HCT116 (cell line): Measurements from ENCODE around the gene ZC3H8.

ENCODE experiments used
- CEBPB ChIP-seq: IDR thresholded peaks from 2 replicates; pipeline ENCODE4 v1.6.1; 2012; ENCODE audit warnings: low read depth
- CTCF ChIP-seq, 3 experiments: fragments of 200-600 bp in 1 of 3; sonication (generic) in 1 of 3; IDR thresholded peaks in 2 of 3; conservative IDR thresholded peaks in 1 of 3; 2 replicates each; pipeline ENCODE4 v1.5.1; 2012 to 2017; ENCODE audit warnings: low read depth in 2 of 3, low read length in 2 of 3, antibody characterized with exemption in 1 of 3, borderline replicate concordance in 1 of 3, control low read depth in 1 of 3, mild to moderate bottlenecking in 1 of 3, mixed read lengths in 1 of 3, mixed run types in 1 of 3, moderate library complexity in 1 of 3; ENCODE audit not compliant: insufficient read depth in 1 of 3
- ELF1 ChIP-seq: IDR thresholded peaks from 2 replicates; pipeline ENCODE4 v1.6.1; 2012; ENCODE audit warnings: low read depth, borderline replicate concordance
- EZH2 ChIP-seq: fragments of 200-600 bp; sonication (generic); IDR thresholded peaks from 2 replicates; pipeline ENCODE4 v1.6.1; 2017; ENCODE audit warnings: antibody characterized with exemption, mixed run types
- JUND ChIP-seq: IDR thresholded peaks from 2 replicates; pipeline ENCODE4 v1.6.1; 2012
- POLR2A ChIP-seq: IDR thresholded peaks from 2 replicates; pipeline ENCODE4 v1.7.0; 2011; ENCODE audit warnings: borderline replicate concordance; ENCODE audit not compliant: insufficient read depth, insufficient read length; ENCODE audit errors: extremely low read depth
- POLR2AphosphoS5 ChIP-seq: IDR thresholded peaks from 2 replicates; pipeline ENCODE4 v1.6.1; 2011; ENCODE audit warnings: mild to moderate bottlenecking, low read depth, low read length, moderate library complexity
- SP1 ChIP-seq: IDR thresholded peaks from 2 replicates; pipeline ENCODE4 v1.6.1; 2012; ENCODE audit warnings: low read depth
- YY1 ChIP-seq: IDR thresholded peaks from 2 replicates; pipeline ENCODE4 v1.6.1; 2011; ENCODE audit warnings: low read length, low read depth, moderate library complexity, mild to moderate bottlenecking; ENCODE audit not compliant: insufficient replicate concordance; ENCODE audit errors: extremely low read depth
- TF ChIP-seq, protein P1 (sequence below): IDR thresholded peaks from 2 replicates; pipeline ENCODE4 v1.6.1; 2012; ENCODE audit warnings: low read depth
- TF ChIP-seq, protein P2 (sequence below): IDR thresholded peaks from 2 replicates; pipeline ENCODE4 v1.6.1; 2011; ENCODE audit warnings: mild to moderate bottlenecking, low read length, moderate library complexity; ENCODE audit not compliant: insufficient replicate concordance; ENCODE audit errors: extremely low read depth
- TF ChIP-seq, protein P3 (sequence below): IDR thresholded peaks from 2 replicates; pipeline ENCODE4 v1.6.1; 2012

DNA sequence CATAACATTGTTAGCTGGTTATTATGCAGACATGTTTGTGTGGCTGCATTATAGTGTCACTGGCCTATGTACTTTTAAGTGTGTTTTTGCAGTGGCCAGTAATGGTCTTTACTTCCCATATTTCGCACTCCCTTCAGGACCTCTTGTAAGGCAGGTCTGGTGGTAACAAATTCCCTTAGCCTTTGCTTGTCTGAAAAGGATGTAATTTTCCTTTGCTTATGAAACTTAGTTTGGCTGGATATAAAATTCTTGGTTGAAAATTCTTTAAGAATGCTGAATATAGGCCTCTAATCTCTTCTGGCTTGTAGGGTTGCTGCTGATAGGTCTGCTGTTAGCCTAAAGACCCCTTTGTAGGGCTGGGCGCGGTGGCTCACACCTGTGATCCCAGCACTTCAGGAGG, 34.7 kb downstream of the ZC3H8 start:
- TF ChIP-seq POLR2A, result no peak
- no peak for TF ChIP-seq CTCF (IDR thresholded peaks at IDR 0.05 in 2 of 3, conservative IDR thresholded peaks at IDR 0.05 in 1 of 3; ENCODE audit: borderline replicate concordance in 1 of 3, insufficient read depth in 1 of 3, low read depth in 2 of 3, low read length in 2 of 3)
- TF ChIP-seq, protein P1, sequence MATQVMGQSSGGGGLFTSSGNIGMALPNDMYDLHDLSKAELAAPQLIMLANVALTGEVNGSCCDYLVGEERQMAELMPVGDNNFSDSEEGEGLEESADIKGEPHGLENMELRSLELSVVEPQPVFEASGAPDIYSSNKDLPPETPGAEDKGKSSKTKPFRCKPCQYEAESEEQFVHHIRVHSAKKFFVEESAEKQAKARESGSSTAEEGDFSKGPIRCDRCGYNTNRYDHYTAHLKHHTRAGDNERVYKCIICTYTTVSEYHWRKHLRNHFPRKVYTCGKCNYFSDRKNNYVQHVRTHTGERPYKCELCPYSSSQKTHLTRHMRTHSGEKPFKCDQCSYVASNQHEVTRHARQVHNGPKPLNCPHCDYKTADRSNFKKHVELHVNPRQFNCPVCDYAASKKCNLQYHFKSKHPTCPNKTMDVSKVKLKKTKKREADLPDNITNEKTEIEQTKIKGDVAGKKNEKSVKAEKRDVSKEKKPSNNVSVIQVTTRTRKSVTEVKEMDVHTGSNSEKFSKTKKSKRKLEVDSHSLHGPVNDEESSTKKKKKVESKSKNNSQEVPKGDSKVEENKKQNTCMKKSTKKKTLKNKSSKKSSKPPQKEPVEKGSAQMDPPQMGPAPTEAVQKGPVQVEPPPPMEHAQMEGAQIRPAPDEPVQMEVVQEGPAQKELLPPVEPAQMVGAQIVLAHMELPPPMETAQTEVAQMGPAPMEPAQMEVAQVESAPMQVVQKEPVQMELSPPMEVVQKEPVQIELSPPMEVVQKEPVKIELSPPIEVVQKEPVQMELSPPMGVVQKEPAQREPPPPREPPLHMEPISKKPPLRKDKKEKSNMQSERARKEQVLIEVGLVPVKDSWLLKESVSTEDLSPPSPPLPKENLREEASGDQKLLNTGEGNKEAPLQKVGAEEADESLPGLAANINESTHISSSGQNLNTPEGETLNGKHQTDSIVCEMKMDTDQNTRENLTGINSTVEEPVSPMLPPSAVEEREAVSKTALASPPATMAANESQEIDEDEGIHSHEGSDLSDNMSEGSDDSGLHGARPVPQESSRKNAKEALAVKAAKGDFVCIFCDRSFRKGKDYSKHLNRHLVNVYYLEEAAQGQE, result no peak
- TF ChIP-seq POLR2AphosphoS5, result no peak
- TF ChIP-seq YY1, result no peak
- no peak for TF ChIP-seq SP1
- TF ChIP-seq JUND, result no peak
- no peak for TF ChIP-seq EZH2
- TF ChIP-seq ELF1, result no peak
- TF ChIP-seq, protein P2, sequence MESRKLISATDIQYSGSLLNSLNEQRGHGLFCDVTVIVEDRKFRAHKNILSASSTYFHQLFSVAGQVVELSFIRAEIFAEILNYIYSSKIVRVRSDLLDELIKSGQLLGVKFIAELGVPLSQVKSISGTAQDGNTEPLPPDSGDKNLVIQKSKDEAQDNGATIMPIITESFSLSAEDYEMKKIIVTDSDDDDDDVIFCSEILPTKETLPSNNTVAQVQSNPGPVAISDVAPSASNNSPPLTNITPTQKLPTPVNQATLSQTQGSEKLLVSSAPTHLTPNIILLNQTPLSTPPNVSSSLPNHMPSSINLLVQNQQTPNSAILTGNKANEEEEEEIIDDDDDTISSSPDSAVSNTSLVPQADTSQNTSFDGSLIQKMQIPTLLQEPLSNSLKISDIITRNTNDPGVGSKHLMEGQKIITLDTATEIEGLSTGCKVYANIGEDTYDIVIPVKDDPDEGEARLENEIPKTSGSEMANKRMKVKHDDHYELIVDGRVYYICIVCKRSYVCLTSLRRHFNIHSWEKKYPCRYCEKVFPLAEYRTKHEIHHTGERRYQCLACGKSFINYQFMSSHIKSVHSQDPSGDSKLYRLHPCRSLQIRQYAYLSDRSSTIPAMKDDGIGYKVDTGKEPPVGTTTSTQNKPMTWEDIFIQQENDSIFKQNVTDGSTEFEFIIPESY, result no peak
- TF ChIP-seq, protein P3, sequence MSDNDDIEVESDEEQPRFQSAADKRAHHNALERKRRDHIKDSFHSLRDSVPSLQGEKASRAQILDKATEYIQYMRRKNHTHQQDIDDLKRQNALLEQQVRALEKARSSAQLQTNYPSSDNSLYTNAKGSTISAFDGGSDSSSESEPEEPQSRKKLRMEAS, result no peak
- no peak for TF ChIP-seq CEBPB
